Measurements from ENCODE around the gene C18orf54. TPM values are rescaled to one million over a fixed set of nuclear protein-coding genes. Genes with fewer than 3 reads are reported as not detected.
"Not testable (repeated sequence)": the region's sequence is repeated elsewhere in the genome, so short reads cannot be mapped to it uniquely, and the experiment has no call there.

C18orf54 gene
- polyA plus RNA-seq, 2 donors = 0.43 to 0.45 TPM

DNA sequence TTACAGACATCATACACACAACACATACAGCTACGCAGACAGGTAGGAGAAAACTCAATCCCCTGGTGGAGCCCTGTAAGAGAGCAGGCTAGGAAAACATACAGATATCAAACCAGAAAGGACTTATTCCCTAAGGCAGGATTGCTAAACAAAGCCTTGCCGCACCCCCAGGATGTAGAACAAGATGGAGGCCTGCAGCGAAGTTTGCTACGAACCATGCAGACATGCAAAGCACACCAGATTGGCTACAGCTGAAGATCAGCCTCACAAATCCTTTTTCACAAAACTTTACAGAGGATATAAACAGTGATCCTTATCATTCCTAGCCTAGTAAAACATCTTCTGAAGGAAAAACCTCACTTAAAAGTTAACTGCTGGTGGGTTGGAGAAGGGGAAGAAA lies 28.3 kb downstream of the C18orf54 start:
- Histone ChIP-seq H3K36me3 (ENCODE audit: control insufficient read depth in 2 of 2, insufficient read depth in 2 of 2, low read length in 1 of 2) (no peaks in the 10 kb centered on the region), H3K27ac (ENCODE audit: low read depth in 2 of 2, low read length in 1 of 2) (no peak overlapping the region), H3K27me3 (ENCODE audit: control insufficient read depth in 1 of 2, insufficient read depth in 2 of 2, low read length in 2 of 2) (no peaks in the 10 kb centered on the region), H3K4me1 (ENCODE audit: control insufficient read depth in 2 of 2, insufficient read depth in 2 of 2, low read length in 1 of 2) (no peaks in the 10 kb centered on the region), H3K9me3 (ENCODE audit: control insufficient read depth in 2 of 2, insufficient read depth in 1 of 2, low read depth in 1 of 2, low read length in 1 of 2) (no peaks in the 10 kb centered on the region), H3K4me3 (ENCODE audit: low read depth in 1 of 2, low read length in 2 of 2) (no peak overlapping the region)
- WGBS, 2 donors = 58 to 82% methylated on average over 4 of the region's 4 CpGs

DNA sequence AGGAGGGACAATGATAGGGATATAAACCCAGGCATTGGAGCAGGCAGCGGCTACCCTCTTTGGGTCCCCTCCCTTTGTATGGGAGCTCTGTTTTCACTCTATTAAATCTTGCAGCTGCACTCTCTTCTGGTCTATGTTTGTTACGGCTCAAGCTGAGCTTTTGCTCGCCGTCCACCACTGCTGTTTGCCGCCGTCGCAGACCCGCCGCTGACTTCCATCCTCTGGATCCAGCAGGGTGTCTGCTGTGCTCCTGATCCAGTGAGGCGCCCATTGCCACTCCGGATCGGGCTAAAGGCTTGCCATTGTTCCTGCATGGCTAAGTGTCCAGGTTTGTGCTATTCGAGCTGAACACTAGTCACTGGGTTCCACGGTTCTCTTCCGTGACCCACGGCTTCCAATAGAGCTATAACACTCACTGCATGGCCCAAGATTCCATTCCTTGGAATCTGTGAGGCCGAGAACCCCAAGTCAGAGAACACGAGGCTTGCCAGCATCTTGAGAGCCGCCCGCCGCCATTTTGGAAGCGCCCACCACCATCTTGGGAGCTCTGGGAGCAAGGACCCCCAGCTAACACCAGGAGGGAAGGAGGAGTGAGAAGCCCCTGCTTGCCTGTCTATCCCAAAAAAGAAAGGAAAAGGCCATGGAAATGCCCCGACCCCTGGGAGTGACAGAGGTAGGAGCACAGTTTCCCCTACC lies 29.2 kb downstream of the C18orf54 start:
- 96 to 97% methylated on average over 23 of the region's 23 CpGs for WGBS, 2 donors
- not testable (repeated sequence) for H3K4me1 ChIP-seq (ENCODE audit: control insufficient read depth in 2 of 2, insufficient read depth in 2 of 2, low read length in 1 of 2)

DNA sequence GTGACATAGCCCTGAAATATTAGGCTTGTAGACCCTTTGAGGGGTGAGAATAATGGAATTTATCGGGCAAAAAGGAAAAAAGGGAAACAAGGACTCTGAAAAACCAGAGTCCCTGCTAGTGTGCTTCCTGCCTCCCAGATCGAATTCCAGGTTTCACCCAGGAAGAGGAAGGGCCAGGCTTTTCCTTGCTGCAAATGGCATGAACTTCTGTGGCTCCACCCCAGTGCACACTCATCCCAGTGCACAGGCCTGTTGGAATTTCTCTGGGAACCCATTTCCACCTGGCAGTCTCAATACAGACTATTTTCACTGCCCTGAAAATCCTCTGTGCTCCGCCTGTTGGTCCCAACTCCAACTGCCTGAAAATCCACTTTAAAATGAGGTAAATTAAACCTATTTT lies 29.9 kb downstream of the C18orf54 start:
- Histone ChIP-seq H3K27me3 (ENCODE audit: control insufficient read depth in 1 of 2, insufficient read depth in 2 of 2, low read length in 2 of 2) (no peaks in the 10 kb centered on the region), H3K4me3 (ENCODE audit: low read depth in 1 of 2, low read length in 2 of 2) (no peak overlapping the region), H3K9me3 (ENCODE audit: control insufficient read depth in 2 of 2, insufficient read depth in 1 of 2, low read depth in 1 of 2, low read length in 1 of 2) (no peaks in the 10 kb centered on the region), H3K27ac (ENCODE audit: low read depth in 2 of 2, low read length in 1 of 2) (no peak overlapping the region), H3K36me3 (ENCODE audit: control insufficient read depth in 2 of 2, insufficient read depth in 2 of 2, low read length in 1 of 2) (no peaks in the 10 kb centered on the region), H3K4me1 (ENCODE audit: control insufficient read depth in 2 of 2, insufficient read depth in 2 of 2, low read length in 1 of 2) (no peaks in the 10 kb centered on the region)
- WGBS, 2 donors = 81 to 95% methylated on average over 3 of the region's 3 CpGs

More for the DNA sequence above, 29.2 kb downstream of the C18orf54 start:
- not testable (repeated sequence) for H3K27me3 ChIP-seq (ENCODE audit: control insufficient read depth in 1 of 2, insufficient read depth in 2 of 2, low read length in 2 of 2); H3K9me3 ChIP-seq (ENCODE audit: control insufficient read depth in 2 of 2, insufficient read depth in 1 of 2, low read depth in 1 of 2, low read length in 1 of 2); H3K27ac ChIP-seq (ENCODE audit: low read depth in 2 of 2, low read length in 1 of 2); H3K36me3 ChIP-seq (ENCODE audit: control insufficient read depth in 2 of 2, insufficient read depth in 2 of 2, low read length in 1 of 2); H3K4me3 ChIP-seq (ENCODE audit: low read depth in 1 of 2, low read length in 2 of 2)

DNA sequence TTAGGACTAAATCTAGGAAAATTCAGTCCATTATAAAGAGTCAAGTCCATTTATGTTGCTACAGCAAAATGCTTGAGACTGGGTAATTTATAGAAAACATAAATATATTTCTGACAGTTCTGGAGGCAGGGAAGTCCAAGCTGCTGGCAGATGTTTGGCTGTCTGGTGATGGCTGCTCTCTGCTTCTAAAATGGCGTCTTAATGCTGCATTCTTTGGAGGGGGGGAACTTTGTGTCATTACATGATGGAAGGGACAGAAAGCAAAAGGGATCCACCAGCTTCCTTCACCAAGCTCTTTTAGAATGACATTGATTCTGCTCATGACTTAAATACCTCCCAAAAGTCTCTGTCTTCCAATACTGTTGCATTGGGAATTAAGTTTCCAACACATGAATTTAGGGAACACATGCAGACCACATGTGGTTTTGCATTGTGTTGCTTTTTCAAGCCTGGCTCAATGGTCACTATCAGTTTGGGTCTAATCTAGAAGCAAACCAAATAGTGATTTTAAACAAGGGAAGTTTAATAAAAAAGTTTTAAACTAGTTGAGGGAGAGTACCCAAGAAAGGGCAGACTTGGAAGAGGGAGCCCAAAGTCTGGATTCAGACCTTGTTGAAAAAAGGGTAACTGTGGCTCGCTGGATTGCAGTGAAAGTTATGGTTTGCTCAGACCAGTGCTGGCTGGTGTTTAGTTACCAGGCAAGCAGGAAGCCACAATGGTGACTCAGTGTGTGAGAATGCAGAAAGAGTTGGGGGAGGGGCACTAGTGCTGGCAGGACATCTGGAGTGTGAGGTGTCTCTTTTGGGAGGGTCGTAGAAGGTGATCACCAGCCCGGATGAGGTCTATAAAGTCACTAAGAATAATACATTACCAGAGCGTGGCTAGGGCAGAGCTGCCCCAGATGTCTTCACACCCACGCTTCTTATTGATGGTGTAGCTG lies 30.8 kb downstream of the C18orf54 start:
- 46% methylated on average over 6 of the region's 6 CpGs for WGBS, 2 donors
- no peaks in the 10 kb centered on the region for H3K9me3 ChIP-seq (ENCODE audit: control insufficient read depth in 2 of 2, insufficient read depth in 1 of 2, low read depth in 1 of 2, low read length in 1 of 2)
- H3K4me3 ChIP-seq (ENCODE audit: low read depth in 1 of 2, low read length in 2 of 2) = no peak overlapping the region
- H3K27ac ChIP-seq (ENCODE audit: low read depth in 2 of 2, low read length in 1 of 2) = no peak overlapping the region
- no peaks in the 10 kb centered on the region for H3K4me1 ChIP-seq (ENCODE audit: control insufficient read depth in 2 of 2, insufficient read depth in 2 of 2, low read length in 1 of 2)
- no peaks in the 10 kb centered on the region for H3K27me3 ChIP-seq (ENCODE audit: control insufficient read depth in 1 of 2, insufficient read depth in 2 of 2, low read length in 2 of 2)
- no peaks in the 10 kb centered on the region for H3K36me3 ChIP-seq (ENCODE audit: control insufficient read depth in 2 of 2, insufficient read depth in 2 of 2, low read length in 1 of 2)

DNA sequence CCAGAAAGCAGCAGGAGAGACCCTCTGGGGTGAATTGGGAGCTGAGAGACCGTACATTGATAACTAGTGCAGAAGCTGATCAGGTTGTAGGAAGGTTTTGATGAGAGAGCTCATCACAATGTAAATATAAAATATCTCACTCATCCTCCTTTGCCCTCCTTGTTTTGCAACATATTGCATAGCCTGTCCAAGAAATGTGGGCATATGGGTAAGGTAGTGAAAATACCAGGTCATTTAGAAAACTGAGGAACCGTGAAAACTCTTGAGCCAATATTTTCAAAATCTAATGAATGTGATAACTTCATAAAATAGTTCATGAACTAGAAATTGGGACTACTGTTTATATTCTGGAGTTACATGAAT lies 31.4 kb downstream of the C18orf54 start:
- WGBS, 2 donors = 30 to 41% methylated on average over 2 of the region's 2 CpGs
- H3K4me3 ChIP-seq (ENCODE audit: low read depth in 1 of 2, low read length in 2 of 2) = no peak overlapping the region
- no peaks in the 10 kb centered on the region for H3K9me3 ChIP-seq (ENCODE audit: control insufficient read depth in 2 of 2, insufficient read depth in 1 of 2, low read depth in 1 of 2, low read length in 1 of 2)
- H3K4me1 ChIP-seq (ENCODE audit: control insufficient read depth in 2 of 2, insufficient read depth in 2 of 2, low read length in 1 of 2) = no peaks in the 10 kb centered on the region
- H3K27me3 ChIP-seq (ENCODE audit: control insufficient read depth in 1 of 2, insufficient read depth in 2 of 2, low read length in 2 of 2) = no peaks in the 10 kb centered on the region
- H3K27ac ChIP-seq (ENCODE audit: low read depth in 2 of 2, low read length in 1 of 2) = no peak overlapping the region
- H3K36me3 ChIP-seq (ENCODE audit: control insufficient read depth in 2 of 2, insufficient read depth in 2 of 2, low read length in 1 of 2) = no peaks in the 10 kb centered on the region

DNA sequence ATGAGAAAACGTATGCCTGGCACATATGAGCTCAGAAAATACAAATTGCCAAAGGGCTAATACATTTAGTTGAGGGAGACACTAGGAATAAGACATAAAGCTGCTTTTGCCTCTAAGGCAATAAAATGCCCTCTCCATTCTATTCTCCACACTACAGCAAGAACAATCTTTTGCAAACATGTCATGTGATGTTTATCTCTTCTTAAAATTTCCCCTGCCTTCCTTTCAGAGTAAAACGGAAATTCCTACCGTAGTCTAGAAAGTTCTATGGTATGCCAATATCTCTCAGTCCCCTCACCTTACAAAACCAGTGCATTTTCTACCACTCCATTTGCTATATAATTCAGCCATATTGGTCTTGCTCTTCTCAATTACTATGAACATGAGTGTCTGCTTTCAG lies 33.1 kb downstream of the C18orf54 start:
- H3K4me3 ChIP-seq (ENCODE audit: low read depth in 1 of 2, low read length in 2 of 2) = no peak overlapping the region
- no peaks in the 10 kb centered on the region for H3K27me3 ChIP-seq (ENCODE audit: control insufficient read depth in 1 of 2, insufficient read depth in 2 of 2, low read length in 2 of 2)
- H3K36me3 ChIP-seq (ENCODE audit: control insufficient read depth in 2 of 2, insufficient read depth in 2 of 2, low read length in 1 of 2) = no peaks in the 10 kb centered on the region
- H3K4me1 ChIP-seq (ENCODE audit: control insufficient read depth in 2 of 2, insufficient read depth in 2 of 2, low read length in 1 of 2) = no peaks in the 10 kb centered on the region
- WGBS, 2 donors = 63 to 64% methylated on average over 3 of the region's 3 CpGs
- H3K9me3 ChIP-seq (ENCODE audit: control insufficient read depth in 2 of 2, insufficient read depth in 1 of 2, low read depth in 1 of 2, low read length in 1 of 2) = no peaks in the 10 kb centered on the region
- no peak overlapping the region for H3K27ac ChIP-seq (ENCODE audit: low read depth in 2 of 2, low read length in 1 of 2)

DNA sequence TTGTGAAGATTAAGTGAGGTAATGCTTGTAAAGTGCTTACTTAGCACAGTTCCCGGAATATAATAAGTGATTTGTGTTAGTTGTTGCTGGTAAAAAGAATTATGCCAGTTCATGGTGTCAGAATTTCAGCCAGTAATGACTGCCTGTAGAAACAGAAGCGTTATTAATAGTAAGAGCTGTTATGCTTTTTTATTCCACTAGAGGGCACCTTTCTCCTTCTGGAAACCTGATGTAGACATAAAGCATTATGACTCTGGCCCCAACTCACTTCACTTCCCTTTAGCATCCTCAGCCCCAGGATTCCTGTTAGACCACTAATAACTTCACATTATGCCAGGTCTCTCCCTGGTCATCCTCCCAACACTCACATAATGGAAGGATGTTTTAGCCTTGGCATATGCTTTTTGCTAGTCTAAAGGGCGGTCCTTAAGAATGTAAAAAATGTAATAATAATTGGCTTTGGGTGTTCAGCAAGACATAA lies 34.9 kb downstream of the C18orf54 start:
- no peaks in the 10 kb centered on the region for H3K27me3 ChIP-seq (ENCODE audit: control insufficient read depth in 1 of 2, insufficient read depth in 2 of 2, low read length in 2 of 2)
- H3K9me3 ChIP-seq (ENCODE audit: control insufficient read depth in 2 of 2, insufficient read depth in 1 of 2, low read depth in 1 of 2, low read length in 1 of 2) = no peaks in the 10 kb centered on the region
- no peak overlapping the region for H3K27ac ChIP-seq (ENCODE audit: low read depth in 2 of 2, low read length in 1 of 2)
- no peak overlapping the region for H3K4me3 ChIP-seq (ENCODE audit: low read depth in 1 of 2, low read length in 2 of 2)
- H3K36me3 ChIP-seq (ENCODE audit: control insufficient read depth in 2 of 2, insufficient read depth in 2 of 2, low read length in 1 of 2) = no peaks in the 10 kb centered on the region
- no peaks in the 10 kb centered on the region for H3K4me1 ChIP-seq (ENCODE audit: control insufficient read depth in 2 of 2, insufficient read depth in 2 of 2, low read length in 1 of 2)
- WGBS, 2 donors = 31 to 37% methylated on average over 3 of the region's 3 CpGs

DNA sequence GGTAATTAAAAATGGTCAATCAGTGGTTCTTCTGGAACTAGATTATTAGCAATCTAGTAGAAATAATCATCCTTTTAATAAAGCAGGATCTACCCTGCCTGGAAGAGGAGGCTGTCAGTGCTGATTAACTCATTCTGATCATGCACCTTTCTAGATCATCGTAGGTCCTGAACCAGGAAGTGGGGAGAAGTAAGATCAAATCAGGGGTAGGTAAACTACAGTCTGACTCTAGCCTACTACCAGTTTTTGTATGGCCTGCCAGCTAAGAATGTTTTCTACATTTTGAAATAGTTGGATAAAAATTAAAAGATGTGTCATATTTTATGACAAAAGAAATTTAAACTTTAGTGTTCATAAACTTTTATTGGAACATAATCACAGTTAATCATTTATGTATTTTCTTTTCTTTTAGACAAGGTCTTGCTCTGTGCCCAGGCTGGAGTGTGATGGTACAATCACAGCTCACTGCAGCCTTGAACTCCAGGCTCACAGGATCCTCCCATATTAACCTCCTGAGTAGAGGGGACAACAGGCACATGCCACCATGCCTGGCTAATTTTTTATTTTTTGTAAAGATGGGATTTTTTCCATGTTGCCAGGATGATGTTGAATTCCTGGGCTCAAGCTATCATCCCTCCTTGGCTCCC lies 36.1 kb downstream of the C18orf54 start:
- no peak overlapping the region for H3K4me3 ChIP-seq (ENCODE audit: low read depth in 1 of 2, low read length in 2 of 2)
- 52 to 70% methylated on average over 1 of the region's 1 CpG for WGBS, 2 donors

DNA sequence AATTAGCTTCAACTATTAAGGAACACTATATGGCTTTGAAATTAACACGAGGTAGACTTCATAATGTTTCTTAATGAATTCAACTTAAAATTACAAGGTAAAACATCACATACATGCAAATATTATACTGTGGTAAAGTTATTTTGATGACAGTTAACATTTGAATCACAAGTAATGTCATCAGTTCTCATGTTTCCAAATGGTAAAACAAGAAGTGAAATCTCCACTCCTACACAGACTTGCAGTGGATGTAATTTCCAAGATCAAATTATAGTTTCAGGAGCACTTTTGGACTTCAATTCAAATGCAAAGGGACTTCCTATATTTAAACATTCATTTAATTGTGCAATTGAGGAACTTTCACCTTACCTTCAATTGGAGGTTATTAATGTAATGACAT lies 39.1 kb downstream of the C18orf54 start:
- no peaks in the 10 kb centered on the region for H3K27me3 ChIP-seq (ENCODE audit: control insufficient read depth in 1 of 2, insufficient read depth in 2 of 2, low read length in 2 of 2)
- H3K9me3 ChIP-seq (ENCODE audit: control insufficient read depth in 2 of 2, insufficient read depth in 1 of 2, low read depth in 1 of 2, low read length in 1 of 2) = no peaks in the 10 kb centered on the region
- 64 to 77% methylated on average over 1 of the region's 1 CpG for whole genome bisulfite sequencing, 2 donors
- no peaks in the 10 kb centered on the region for H3K4me1 ChIP-seq (ENCODE audit: control insufficient read depth in 2 of 2, insufficient read depth in 2 of 2, low read length in 1 of 2)
- H3K27ac ChIP-seq (ENCODE audit: low read depth in 2 of 2, low read length in 1 of 2) = no peak overlapping the region
- H3K4me3 ChIP-seq (ENCODE audit: low read depth in 1 of 2, low read length in 2 of 2) = no peak overlapping the region
- H3K36me3 ChIP-seq (ENCODE audit: control insufficient read depth in 2 of 2, insufficient read depth in 2 of 2, low read length in 1 of 2) = no peaks in the 10 kb centered on the region

More for the DNA sequence above, 36.1 kb downstream of the C18orf54 start:
- H3K9me3 ChIP-seq (ENCODE audit: control insufficient read depth in 2 of 2, insufficient read depth in 1 of 2, low read depth in 1 of 2, low read length in 1 of 2) = no peaks in the 10 kb centered on the region
- H3K27ac ChIP-seq (ENCODE audit: low read depth in 2 of 2, low read length in 1 of 2) = no peak overlapping the region
- H3K4me1 ChIP-seq (ENCODE audit: control insufficient read depth in 2 of 2, insufficient read depth in 2 of 2, low read length in 1 of 2) = no peaks in the 10 kb centered on the region
- no peaks in the 10 kb centered on the region for H3K27me3 ChIP-seq (ENCODE audit: control insufficient read depth in 1 of 2, insufficient read depth in 2 of 2, low read length in 2 of 2)
- H3K36me3 ChIP-seq (ENCODE audit: control insufficient read depth in 2 of 2, insufficient read depth in 2 of 2, low read length in 1 of 2) = no peaks in the 10 kb centered on the region
